Measurements from ENCODE around the gene GPR37.

The GPR37 gene, protein sequence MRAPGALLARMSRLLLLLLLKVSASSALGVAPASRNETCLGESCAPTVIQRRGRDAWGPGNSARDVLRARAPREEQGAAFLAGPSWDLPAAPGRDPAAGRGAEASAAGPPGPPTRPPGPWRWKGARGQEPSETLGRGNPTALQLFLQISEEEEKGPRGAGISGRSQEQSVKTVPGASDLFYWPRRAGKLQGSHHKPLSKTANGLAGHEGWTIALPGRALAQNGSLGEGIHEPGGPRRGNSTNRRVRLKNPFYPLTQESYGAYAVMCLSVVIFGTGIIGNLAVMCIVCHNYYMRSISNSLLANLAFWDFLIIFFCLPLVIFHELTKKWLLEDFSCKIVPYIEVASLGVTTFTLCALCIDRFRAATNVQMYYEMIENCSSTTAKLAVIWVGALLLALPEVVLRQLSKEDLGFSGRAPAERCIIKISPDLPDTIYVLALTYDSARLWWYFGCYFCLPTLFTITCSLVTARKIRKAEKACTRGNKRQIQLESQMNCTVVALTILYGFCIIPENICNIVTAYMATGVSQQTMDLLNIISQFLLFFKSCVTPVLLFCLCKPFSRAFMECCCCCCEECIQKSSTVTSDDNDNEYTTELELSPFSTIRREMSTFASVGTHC

DNA sequence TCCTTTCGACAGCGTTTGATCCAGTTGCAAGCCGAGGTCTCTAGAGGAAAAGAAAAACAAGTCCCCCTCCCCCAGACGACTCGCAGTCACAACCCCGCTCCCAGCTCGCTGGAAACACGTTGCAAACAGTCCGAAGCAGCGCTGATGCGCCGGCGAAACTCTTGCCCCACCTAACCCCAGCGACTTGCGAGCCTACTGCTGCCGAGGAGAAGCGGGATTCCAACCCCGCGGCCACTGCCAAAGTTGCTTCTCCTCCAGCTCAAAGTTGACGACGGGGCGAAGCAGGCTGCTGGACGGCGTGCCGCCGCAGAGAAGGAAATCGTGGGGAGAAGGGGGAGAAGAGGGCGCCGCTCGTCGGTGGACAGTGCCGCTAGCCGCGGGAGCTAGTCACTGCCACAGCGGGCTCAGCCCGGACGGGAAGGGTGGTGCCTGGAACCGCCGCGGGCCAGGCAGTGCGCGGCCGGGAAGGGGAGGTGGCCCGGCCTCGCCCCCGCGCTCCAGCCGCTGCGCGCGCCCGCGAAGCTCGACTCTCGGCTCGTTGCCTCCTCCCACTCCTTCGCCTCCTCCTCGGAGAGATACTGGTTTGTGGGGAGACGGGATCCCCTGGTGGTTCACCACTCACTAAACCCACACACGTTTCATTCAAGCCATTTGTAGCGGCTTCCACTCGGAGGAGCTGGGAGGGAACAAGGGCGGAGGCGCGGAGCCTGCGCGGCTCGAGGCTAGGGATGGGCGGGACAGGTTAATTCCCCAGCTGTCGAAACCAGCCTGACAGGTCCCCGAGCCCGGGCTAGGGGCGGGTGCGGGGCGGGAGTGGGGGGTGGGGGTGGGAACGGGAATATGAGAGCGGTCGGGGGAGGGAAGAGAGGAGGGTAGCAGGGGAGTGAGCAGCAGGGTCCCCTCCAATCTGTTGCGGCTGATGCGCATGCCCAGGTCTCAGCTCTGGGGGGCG is at the start of gene GPR37:
TSS of gene GPR37 (minus strand) at position 392 of the 952 bp plus-strand sequence. CDS start 816 bp downstream, outside the sequence.
- no peak for DNase-seq (ENCODE audit: extremely low spot score, insufficient read length, low read depth)
- no peak for FAIRE-seq

DNA sequence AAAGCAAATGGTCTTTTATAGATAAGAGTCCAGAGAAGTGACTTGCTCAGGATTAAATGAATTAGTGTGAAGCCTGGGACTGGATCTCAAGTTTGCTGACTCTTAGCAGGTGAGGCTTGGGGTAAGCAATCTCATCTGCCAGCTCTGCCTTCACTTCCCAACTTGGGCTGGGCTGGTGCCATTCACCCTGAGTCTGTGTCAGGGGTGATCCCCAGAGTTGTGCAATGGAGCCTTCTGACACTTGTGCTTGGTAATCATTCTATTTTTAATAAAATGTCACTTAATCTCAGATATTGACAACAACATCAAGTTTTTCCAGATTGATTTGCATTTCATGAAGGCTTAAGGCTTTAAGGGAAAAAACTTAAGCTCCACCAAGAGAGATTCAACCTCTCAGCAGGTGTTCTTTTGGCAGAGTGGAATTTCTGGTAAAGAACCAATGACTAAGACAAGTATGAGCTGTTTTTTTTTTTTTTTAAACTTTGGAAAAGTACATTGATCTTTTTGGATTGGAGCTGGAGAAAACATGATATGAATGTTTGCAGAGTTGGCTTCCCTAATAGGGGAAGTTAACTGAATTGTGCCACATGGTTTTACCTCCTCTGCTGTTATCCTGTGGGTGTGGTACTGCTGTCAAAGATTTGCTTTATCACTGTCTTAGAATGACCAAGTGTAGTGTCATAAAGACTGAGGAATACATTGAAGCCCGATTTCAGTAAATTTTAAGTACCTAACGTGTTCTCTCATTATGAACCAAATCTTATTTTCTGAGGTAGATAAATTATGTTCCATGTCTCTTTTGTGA is 48.6 kb upstream of the GPR37 start:
- no peak for FAIRE-seq
- no peak for DNase-seq (ENCODE audit: extremely low spot score, insufficient read length, low read depth)

DNA sequence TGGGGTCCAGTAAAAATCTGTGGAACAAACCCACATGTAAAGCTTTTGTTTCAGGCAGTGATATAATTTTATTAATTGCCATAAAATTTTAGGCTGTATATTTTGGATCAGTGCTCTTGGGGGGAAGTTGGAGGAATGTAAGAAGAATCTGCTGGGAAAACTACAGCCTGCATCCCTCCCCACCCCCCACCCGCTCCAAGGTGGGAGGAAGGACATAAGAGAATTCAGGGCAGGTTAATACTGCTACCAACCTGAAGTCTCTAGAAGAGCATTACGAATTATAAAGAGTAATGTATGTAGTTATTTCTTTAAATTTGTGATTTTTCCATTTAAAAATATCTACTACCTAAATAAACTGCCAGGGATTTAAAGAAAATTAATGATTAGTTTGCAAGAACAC is 47.2 kb upstream of the GPR37 start:
- DNase-seq (ENCODE audit: extremely low spot score, insufficient read length, low read depth), result no peak
- FAIRE-seq, result no peak

DNA sequence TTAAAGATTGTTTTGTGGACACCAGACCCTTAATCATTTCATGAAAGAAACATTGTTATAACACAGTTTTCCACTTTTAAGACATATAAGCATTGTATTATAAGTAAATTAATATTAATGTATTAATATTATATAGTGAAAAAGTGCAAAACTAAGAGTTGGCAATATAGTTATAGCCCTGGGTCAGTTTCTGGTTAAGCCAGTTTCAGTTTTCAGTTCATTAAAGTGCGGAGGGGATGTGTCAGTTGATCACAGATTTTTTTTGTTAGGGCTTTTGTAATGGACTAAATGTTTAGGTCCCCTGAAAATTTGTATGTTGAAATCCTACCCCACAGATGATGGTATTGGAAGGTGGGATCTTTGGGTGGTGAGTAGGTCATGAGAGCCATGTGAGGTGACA is 45.7 kb upstream of the GPR37 start:
- DNase-seq (ENCODE audit: extremely low spot score, insufficient read length, low read depth) (no peak), FAIRE-seq (no peak)

DNA sequence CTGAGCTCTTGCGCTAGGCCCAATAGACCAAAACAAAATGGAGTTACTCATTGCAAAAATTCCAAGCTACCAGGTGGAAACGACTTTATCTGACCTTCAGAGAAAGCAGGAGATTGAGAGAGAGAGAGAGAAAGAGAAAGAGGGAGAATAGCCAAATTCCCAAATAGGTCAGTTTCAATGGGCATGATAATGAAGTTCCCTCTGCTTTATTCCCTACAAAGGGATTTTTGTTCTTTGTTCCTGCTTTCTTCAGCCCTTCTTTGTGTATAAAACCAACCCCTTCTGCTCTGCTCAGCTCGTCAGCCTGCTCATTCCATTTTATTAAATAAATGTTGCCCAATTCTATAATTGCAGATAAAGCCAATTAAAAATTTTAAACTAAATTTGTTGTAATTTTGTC is 45.0 kb upstream of the GPR37 start:
- FAIRE-seq (no peak), DNase-seq (ENCODE audit: extremely low spot score, insufficient read length, low read depth) (no peak)

DNA sequence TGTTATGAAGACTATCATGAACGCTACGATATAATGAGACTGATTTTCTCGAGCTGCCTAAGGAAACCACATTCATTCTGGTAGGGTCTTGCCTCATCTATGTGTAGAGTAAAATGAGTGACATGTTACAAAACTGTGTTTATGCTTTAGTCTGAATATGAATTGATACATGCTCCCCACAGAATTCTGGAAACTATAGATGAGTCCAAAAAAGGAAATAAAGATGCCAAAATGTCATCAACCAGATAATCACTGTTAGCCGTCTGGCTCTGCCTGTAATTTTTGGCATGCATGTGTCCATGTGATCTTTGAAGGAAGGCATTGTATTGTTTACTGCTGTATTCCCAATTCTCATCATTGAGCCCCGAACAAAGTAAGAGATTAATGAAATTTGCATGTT is 42.6 kb upstream of the GPR37 start:
- FAIRE-seq (no peak), DNase-seq (ENCODE audit: extremely low spot score, insufficient read length, low read depth) (no peak)

DNA sequence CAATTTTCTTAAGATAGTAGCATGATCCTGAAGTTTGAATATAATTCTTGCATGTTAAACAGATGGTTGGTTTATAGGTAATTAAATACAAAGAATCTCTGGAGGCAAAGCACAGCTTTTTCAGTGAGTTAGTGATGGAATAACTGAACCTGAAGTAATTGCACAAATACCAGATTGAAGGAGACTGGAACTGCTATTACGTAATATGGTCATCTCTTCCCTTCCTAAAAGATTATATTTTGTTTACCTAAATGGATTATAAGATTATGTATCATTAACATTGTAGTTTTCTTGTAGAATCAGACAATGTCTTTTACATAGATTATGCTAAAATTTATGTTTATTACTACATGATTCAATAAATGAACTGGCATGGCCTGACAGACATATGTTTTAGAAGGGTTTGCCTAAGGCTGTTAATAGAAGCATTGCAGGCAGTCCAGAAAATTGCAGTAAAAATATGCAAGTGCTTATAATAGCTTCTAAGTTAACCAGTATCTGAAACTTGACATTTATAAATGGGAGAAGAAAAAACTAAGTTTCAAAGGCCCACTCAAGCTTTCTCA is 35.8 kb upstream of the GPR37 start:
- DNase-seq (ENCODE audit: extremely low spot score, insufficient read length, low read depth), result no peak
- no peak for FAIRE-seq

DNA sequence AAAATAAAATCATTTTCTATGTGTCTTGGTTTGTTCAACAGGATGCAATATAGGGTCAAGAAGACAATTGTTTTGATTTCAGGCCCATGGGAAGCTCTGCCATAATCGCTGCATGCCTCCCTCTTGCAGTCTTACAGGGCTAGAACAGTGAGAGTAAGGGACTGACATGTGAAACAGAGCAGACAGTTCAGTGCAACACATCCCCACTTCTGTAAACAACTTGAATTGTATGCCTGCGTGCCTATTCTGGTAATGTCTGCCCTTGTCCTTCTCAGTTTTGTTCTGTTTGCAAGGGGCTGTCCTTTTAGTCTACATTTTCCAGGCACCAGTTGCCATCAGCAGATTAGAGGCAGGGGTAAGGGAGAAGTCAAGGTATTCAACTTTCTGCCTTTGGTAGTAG is 34.8 kb upstream of the GPR37 start:
- FAIRE-seq, result no peak

DNA sequence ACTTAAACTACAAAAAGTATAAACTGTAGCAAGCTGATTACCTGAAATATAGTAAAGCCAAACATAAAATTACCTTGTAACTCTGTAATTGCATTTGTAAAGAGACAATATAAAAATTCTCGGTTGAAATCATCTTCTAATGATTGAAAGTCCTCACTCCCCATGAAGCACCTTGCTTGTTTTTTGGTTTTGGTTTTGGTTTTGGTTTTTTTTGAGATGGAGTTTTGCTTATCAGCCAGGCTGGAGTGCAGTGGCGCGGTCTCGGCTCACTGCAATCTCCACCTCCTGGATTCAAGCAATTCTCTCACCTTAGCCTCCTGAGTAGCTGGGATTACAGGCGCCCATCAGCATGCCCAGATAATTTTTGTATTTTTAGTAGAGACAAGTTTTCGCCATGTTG is 33.9 kb upstream of the GPR37 start:
- FAIRE-seq, result no peak
- no peak for DNase-seq (ENCODE audit: extremely low spot score, insufficient read length, low read depth)

More for the DNA sequence above, 34.8 kb upstream of the GPR37 start:
- DNase-seq (ENCODE audit: extremely low spot score, insufficient read length, low read depth), result no peak

DNA sequence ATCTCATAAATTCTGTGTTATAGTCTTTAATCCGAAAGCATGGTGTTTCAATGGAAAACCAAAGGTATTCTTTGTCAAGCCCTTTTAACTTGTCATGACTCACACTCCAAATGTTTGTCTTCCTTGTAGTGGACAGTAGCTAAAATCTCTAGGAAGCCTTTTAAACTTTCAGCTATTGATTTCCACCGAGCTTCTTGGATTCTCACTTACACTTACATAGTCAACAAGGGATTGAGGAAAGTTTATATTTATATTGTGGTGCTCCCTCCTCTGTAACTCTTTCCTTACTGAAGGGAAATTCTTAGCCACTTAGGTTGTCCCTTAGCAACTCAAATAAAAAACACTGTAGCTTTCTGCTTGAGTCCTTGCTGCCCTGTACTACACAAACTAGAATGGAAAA is 31.2 kb upstream of the GPR37 start:
- no peak for DNase-seq (ENCODE audit: extremely low spot score, insufficient read length, low read depth)
- no peak for FAIRE-seq

DNA sequence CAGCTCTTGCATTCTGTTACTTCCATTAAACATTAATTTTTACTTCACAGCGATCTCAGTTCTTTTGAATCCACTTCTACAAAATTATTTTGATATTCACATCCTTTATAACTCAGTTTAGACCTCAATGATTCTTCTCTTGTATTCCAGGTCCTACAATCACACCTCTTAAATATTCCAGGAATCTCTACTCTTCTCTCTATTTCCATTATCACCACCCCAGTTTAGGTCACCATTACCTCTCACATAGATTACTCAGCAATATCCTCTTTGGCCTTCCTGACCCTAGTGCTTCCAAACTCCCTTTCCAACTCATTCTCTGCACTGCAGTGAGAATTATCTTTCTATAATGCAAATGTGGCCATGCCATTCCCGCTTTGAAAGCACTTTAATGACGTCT is 27.1 kb upstream of the GPR37 start:
- no peak for DNase-seq (ENCODE audit: extremely low spot score, insufficient read length, low read depth)

DNA sequence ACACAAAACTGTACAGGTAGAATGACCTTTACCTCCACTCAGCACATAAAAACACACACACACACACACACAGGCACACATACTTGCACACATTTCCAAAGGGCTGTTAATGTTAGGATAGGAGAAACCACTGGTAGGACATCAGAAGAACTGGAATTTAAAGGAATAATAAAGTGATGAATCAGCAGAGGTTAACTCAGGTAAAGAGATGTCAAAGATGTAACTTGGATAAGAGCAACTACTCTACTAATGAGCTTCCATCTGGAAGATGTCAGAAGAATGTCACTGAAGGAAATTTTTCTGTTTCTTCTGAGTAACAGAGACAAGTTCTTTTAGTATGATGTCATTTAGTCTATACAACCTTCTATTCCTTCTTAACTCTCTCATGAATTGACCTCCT is 26.4 kb upstream of the GPR37 start:
- no peak for DNase-seq (ENCODE audit: extremely low spot score, insufficient read length, low read depth)

More for the DNA sequence above, 27.1 kb upstream of the GPR37 start:
- FAIRE-seq, result no peak

DNA sequence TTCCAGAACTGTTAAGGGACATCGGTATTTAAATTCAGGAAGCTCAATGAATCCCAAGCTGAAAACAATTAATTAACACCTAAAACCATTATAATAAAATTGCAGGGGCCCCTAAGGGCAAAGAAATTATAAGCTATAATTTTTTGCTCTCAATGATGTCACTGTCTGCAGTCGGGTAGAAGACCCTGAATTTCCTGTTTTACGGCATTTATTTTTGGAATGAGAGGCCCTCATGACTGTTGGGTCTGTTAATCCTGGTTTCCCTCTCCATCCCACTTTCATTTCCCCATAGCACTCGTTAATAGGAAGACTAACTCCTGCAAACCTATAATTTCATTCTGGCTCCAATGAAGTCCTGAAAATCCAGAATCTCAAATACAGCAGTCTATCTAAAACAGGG is 25.8 kb upstream of the GPR37 start:
- DNase-seq (ENCODE audit: extremely low spot score, insufficient read length, low read depth) (no peak), FAIRE-seq (no peak)

More for the DNA sequence above, 26.4 kb upstream of the GPR37 start:
- no peak for FAIRE-seq

DNA sequence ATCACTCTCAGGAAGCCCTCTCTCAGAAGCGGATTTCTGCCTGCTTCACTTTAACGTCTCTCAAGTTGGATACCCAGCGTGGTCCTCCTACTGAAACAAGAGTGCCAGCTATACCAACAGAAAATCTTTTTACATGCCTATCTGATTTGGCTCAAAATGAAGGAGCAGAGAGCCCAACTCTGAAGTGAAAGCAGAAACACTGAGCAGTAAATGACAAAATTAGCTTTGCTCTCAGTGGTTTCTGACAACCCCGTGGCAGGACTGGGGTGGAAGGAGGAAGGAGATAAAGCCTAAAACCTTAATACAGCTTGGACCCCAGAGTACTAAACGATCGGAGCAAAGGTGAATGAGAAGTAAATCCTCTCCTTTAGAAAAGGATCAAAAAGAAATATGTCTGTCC is 25.1 kb upstream of the GPR37 start:
- FAIRE-seq (no peak), DNase-seq (ENCODE audit: extremely low spot score, insufficient read length, low read depth) (no peak)

DNA sequence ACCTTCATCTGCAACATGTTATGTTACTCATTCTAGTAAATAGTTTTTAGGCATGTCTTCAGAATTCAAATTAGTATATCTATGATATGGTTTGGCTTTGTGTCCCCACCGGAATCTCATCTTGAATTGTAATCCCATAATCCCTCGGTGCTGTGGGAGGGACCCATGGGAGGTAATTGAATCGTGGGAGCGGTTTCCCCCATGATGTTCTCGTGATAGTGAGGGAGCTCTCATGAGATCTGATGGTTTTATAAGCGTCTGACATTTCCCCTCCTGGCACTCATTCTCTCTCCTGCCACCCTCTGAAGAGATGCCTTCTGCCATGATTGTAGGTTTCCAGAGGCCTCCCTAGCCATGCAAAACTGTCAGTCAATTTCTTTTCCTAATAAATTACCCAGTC is 20.4 kb upstream of the GPR37 start:
- FAIRE-seq (no peak), DNase-seq (ENCODE audit: extremely low spot score, insufficient read length, low read depth) (no peak)

DNA sequence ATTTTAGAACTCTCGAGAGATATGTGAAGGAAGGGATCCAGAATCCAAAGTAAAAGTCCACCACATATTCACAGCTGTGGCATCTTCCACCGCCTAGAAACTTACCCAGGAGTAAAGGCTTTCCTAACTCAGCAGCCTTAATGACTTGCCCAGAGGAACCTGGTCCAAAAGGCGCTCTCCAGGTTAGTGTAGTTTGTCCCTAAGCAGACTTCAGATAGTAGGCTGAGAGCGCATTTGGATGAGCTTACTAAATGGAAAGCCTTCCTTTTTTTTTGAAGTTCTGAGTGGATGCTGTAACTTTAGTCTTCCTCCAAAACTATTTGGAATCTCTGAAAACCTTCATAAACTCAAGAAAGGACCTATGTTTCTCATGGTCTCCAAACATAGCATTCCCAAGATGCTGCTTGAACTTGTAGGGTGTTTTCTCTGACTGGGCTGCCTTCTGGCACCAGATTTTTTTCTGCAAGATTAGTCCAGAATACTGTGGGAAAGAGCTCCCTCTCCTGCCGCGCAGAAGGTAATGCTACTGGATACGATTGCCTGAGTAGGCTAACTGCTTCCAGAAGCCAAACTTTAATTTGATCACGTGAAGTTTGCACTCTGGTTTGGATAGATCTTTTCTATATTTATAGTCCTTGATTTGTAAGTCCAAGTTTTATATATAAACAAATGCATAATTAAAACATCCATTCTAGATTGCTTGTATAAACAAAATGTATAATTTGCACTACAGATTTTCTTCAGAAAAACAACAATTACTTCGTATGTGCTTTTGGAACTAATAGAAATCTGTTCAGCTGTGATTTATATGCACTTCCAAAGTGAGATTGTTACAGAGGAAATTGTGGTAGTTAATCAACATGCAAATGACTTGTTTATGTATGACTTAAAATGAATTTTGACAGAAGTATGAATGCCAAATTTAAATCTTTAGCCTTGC is 19.6 kb upstream of the GPR37 start:
- FAIRE-seq (peak; percentile 67), DNase-seq (ENCODE audit: extremely low spot score, insufficient read length, low read depth) (no peak)

DNA sequence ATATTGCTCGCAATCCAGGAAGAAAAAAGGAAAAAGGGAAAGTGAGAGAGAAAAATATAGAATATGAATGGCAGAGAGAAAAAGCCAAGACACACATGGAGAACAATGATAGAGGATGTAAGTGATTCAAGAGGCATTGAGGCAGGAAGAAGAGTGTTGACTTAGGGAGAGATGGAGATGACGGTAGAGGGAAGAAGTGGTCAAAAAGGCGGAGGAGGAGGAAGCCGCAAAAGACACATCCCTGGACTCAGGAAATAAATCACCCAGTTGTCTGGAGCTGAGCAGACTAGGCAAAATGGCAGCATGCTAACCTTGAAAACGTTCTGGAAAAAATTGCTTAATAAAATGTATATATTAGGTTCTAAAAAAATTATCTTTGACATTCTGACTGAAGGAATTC is 17.7 kb upstream of the GPR37 start:
- DNase-seq (ENCODE audit: extremely low spot score, insufficient read length, low read depth) (no peak), FAIRE-seq (no peak)

DNA sequence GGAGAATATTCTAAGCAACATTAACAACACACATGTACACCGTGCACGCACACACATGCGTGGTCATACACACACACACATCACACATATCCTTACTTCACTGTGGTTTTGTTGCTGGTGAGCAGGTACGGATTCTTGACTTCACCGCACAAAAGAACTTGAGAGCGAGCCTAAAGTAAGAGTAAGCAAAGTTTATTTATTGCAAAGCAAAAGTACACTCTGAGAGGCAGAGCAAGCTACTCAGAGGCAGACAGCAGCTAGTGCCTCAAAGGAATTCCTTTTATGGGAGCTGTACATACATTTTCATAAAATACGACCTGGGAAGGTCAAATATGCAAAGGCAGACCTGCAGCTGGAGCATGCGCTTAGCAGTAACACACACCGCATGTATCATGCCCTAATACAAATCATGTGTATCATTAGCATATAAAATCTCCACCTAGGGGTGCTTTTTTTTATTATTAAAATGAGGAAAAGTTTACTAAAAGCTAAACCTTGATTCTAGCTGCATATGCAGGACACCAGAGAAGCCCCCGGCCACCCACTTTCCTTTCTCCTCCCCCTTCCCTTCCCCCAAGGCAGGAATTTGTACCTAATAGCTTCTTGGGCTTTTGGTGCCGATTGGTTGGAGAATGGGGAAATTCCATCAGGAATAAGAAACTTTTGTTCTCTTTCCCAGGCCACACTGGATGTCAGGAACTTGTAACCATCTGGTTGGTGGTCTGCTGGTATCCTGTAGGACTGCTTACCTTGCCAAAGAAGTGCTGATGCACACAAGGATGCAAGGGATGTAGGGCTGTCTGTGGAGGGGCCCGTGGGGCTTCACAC is 16.5 kb upstream of the GPR37 start:
- DNase-seq (ENCODE audit: extremely low spot score, insufficient read length, low read depth) (no peak), FAIRE-seq (no peak)

Measured in GM18507 (cell line).